ENCODE results near the gene RASGRF2. TPM values are rescaled to one million over a fixed set of nuclear protein-coding genes. Genes with fewer than 3 reads are reported as not detected.

RASGRF2 gene
- total RNA-seq, 1 donor from 2014 or later = 0.05 TPM

GRCh38 chr5:81202655-81203054, 242.5 kb downstream of the RASGRF2 start:
- Mint-ChIP-seq H3K4me1 (ENCODE audit: unreplicated experiment) (no peaks in the 10 kb centered on the region), H3K4me3 (ENCODE audit: unreplicated experiment) (no peak overlapping the region), H3K27ac (ENCODE audit: unreplicated experiment) (no peak overlapping the region), H3K9me3 (ENCODE audit: unreplicated experiment) (no peaks in the 10 kb centered on the region), H3K27me3 (ENCODE audit: unreplicated experiment) (peaks cover 19% of the 10 kb centered on the region), H3K36me3 (ENCODE audit: unreplicated experiment) (no peaks in the 10 kb centered on the region)
- DNase-seq (ENCODE audit: extremely low spot score, unreplicated experiment) = no peak
- no peak for TF ChIP-seq CTCF (IDR thresholded peaks at IDR 0.05)

GRCh38 chr5:81203729-81204128, 243.6 kb downstream of the RASGRF2 start:
- no peak for TF ChIP-seq CTCF (IDR thresholded peaks at IDR 0.05)
- no peaks in the 10 kb centered on the region for H3K4me1 Mint-ChIP-seq (ENCODE audit: unreplicated experiment)
- DNase-seq (ENCODE audit: extremely low spot score, unreplicated experiment) = no peak
- no peak overlapping the region for H3K4me3 Mint-ChIP-seq (ENCODE audit: unreplicated experiment)
- H3K27me3 Mint-ChIP-seq (ENCODE audit: unreplicated experiment) = peaks cover 15% of the 10 kb centered on the region
- no peaks in the 10 kb centered on the region for H3K9me3 Mint-ChIP-seq (ENCODE audit: unreplicated experiment)
- H3K36me3 Mint-ChIP-seq (ENCODE audit: unreplicated experiment) = no peaks in the 10 kb centered on the region
- no peak overlapping the region for H3K27ac Mint-ChIP-seq (ENCODE audit: unreplicated experiment)

GRCh38 chr5:81204205-81204604, 244.0 kb downstream of the RASGRF2 start:
- TF ChIP-seq CTCF (IDR thresholded peaks at IDR 0.05) = no peak
- H3K27ac Mint-ChIP-seq (ENCODE audit: unreplicated experiment) = no peak overlapping the region
- no peaks in the 10 kb centered on the region for H3K9me3 Mint-ChIP-seq (ENCODE audit: unreplicated experiment)
- H3K4me3 Mint-ChIP-seq (ENCODE audit: unreplicated experiment) = no peak overlapping the region
- no peaks in the 10 kb centered on the region for H3K4me1 Mint-ChIP-seq (ENCODE audit: unreplicated experiment)
- DNase-seq (ENCODE audit: extremely low spot score, unreplicated experiment) = no peak
- no peaks in the 10 kb centered on the region for H3K36me3 Mint-ChIP-seq (ENCODE audit: unreplicated experiment)
- H3K27me3 Mint-ChIP-seq (ENCODE audit: unreplicated experiment) = peaks cover 15% of the 10 kb centered on the region

- no peak for DNase-seq (ENCODE audit: extremely low spot score, unreplicated experiment)
Observed at GRCh38 chr5:81205058-81205457, 244.9 kb downstream of the RASGRF2 start.

GRCh38 chr5:81207009-81207408, 246.8 kb downstream of the RASGRF2 start:
- Mint-ChIP-seq H3K36me3 (ENCODE audit: unreplicated experiment) (no peaks in the 10 kb centered on the region), H3K4me3 (ENCODE audit: unreplicated experiment) (no peak overlapping the region), H3K9me3 (ENCODE audit: unreplicated experiment) (no peaks in the 10 kb centered on the region), H3K27me3 (ENCODE audit: unreplicated experiment) (peaks cover 10% of the 10 kb centered on the region), H3K27ac (ENCODE audit: unreplicated experiment) (no peak overlapping the region), H3K4me1 (ENCODE audit: unreplicated experiment) (no peaks in the 10 kb centered on the region)
- DNase-seq (ENCODE audit: extremely low spot score, unreplicated experiment) = no peak
- TF ChIP-seq CTCF (IDR thresholded peaks at IDR 0.05) = peak; percentile 21

More at GRCh38 chr5:81205058-81205457, 244.9 kb downstream of the RASGRF2 start:
- Mint-ChIP-seq H3K4me1 (ENCODE audit: unreplicated experiment) (no peaks in the 10 kb centered on the region), H3K4me3 (ENCODE audit: unreplicated experiment) (no peak overlapping the region), H3K27me3 (ENCODE audit: unreplicated experiment) (peaks cover 15% of the 10 kb centered on the region), H3K27ac (ENCODE audit: unreplicated experiment) (no peak overlapping the region), H3K9me3 (ENCODE audit: unreplicated experiment) (no peaks in the 10 kb centered on the region), H3K36me3 (ENCODE audit: unreplicated experiment) (no peaks in the 10 kb centered on the region)
- TF ChIP-seq CTCF (IDR thresholded peaks at IDR 0.05) = no peak

Data from osteocyte (in vitro differentiated cells).